HepG2 (cell line): ENCODE data around the gene ASCC3. TPM values are rescaled to one million over a fixed set of nuclear protein-coding genes. Genes with fewer than 3 reads are reported as not detected.

Experiments used
- ATAC-seq: fragments of 200-7000 bp; cut with Tn5 transposase; 3 replicates; pipeline ENCODE4 v1.9.1; 2020; ENCODE audit warnings: mild to moderate bottlenecking, moderate library complexity
- BruUV-seq: library from RNA; stranded (reverse); fragments of 400-500 nt; replicated peaks from 2 replicates; lab custom pipeline; 2021; lab: Mats Ljungman, UMichigan
- CTCF ChIA-PET: fragments of 300-600 bp; formaldehyde crosslinking; extraction: SDS; loops from one replicate; lab custom pipeline; 2021; ENCODE audit warnings: low total read pairs, inconsistent platforms, low intra/inter-chr PET ratio; lab: Yijun Ruan, JAX
- POLR2A ChIA-PET: fragments of 350-600 bp; sonication (Branson Sonifier 250); formaldehyde crosslinking; loops from one replicate; lab custom pipeline; 2020; ENCODE audit warnings: antibody characterized with exemption, inconsistent platforms; lab: Yijun Ruan, JAX
- DNase-seq: peaks from one replicate; pipeline ENCODE4 v3.0.0-alpha.2; 2015; ENCODE audit warnings: low spot score
- FAIRE-seq: peaks from 3 replicates; lab custom pipeline; 2011; peaks lifted over from hg19 to GRCh38; lab: Jason Lieb, UNC
- H2AFZ ChIP-seq: one replicate; pipeline ENCODE4 v1.6.1; 2011; ENCODE audit warnings: low read length, inconsistent platforms
- H3K27ac ChIP-seq: fragments of 300-600 bp; 3 replicates; pipeline ENCODE4 v1.8.0; 2011; ENCODE audit warnings: mixed run types, mild to moderate bottlenecking, mixed read lengths, low read length, inconsistent platforms; ENCODE audit not compliant: insufficient read depth; ENCODE audit errors: extremely low read length
- H3K27me3 ChIP-seq, 2 experiments: fragments of 200-600 bp in 1 of 2; 2 replicates in 1 of 2; 3 replicates in 1 of 2; pipeline versions ENCODE4 v1.6.0 to v1.8.0; 2011; ENCODE audit warnings: low read length in 2 of 2, mild to moderate bottlenecking in 2 of 2, moderate library complexity in 2 of 2, inconsistent platforms in 1 of 2; ENCODE audit not compliant: insufficient read depth in 2 of 2, control insufficient read depth in 1 of 2
- H3K36me3 ChIP-seq, 2 experiments: fragments of 200-600 bp in 1 of 2; replicated peaks in 1 of 2; 2 replicates in 1 of 2; 3 replicates in 1 of 2; pipeline versions ENCODE4 v1.5.1 to v1.8.0; 2011; ENCODE audit warnings: low read length in 2 of 2, inconsistent platforms in 1 of 2; ENCODE audit not compliant: insufficient read depth in 2 of 2, control insufficient read depth in 1 of 2
- H3K4me1 ChIP-seq: 2 replicates; pipeline ENCODE4 v1.5.1; 2012; ENCODE audit warnings: low read length, inconsistent platforms; ENCODE audit not compliant: insufficient read depth
- H3K4me2 ChIP-seq: 2 replicates; pipeline ENCODE4 v1.6.0; 2011; ENCODE audit warnings: low read depth, low read length, inconsistent platforms
- H3K4me3 ChIP-seq, 3 experiments: fragments of 200-600 bp in 1 of 3; sonication (generic), shearing (Covaris generic) in 1 of 3; replicated peaks in 1 of 3; 2 replicates each; pipeline ENCODE4 v1.5.1; 2011 to 2016; ENCODE audit warnings: low read length in 3 of 3, inconsistent platforms in 2 of 3, low read depth in 2 of 3, mild to moderate bottlenecking in 2 of 3, control low read depth in 1 of 3, mixed read lengths in 1 of 3; ENCODE audit not compliant: insufficient read depth in 1 of 3
- H3K79me2 ChIP-seq: one replicate; pipeline ENCODE4 v1.6.1; 2011; ENCODE audit warnings: low read length, inconsistent platforms; ENCODE audit not compliant: insufficient read depth
- H3K9ac ChIP-seq: 2 replicates; pipeline ENCODE4 v1.6.0; 2011; ENCODE audit warnings: mild to moderate bottlenecking, low read depth, low read length, inconsistent platforms; ENCODE audit not compliant: insufficient read depth
- H3K9me3 ChIP-seq: 2 replicates; pipeline ENCODE4 v1.5.1; 2012; ENCODE audit warnings: mild to moderate bottlenecking, low read length
- H4K20me1 ChIP-seq: 2 replicates; pipeline ENCODE4 v1.6.0; 2011; ENCODE audit warnings: inconsistent platforms, mild to moderate bottlenecking, low read length, moderate library complexity; ENCODE audit not compliant: insufficient read depth
- DNMT3B ChIP-seq: conservative IDR thresholded peaks from 2 replicates; pipeline ENCODE4 v1.6.1; 2016; ENCODE audit warnings: missing biosample characterization, control low read depth
- KLF9 ChIP-seq: IDR thresholded peaks from 2 replicates; pipeline ENCODE4 v1.6.1; 2016; ENCODE audit warnings: low read depth
- MEIS2 ChIP-seq: sonication (generic); formaldehyde crosslinking; IDR thresholded peaks from 2 replicates; pipeline ENCODE4 v1.9.0; 2021; ENCODE audit warnings: mild to moderate bottlenecking, missing genetic modification reagents
- ZNF180 ChIP-seq: sonication (generic); formaldehyde crosslinking; IDR thresholded peaks from 2 replicates; pipeline ENCODE4 v1.4.0; 2020; ENCODE audit warnings: low read depth, missing genetic modification reagents, borderline replicate concordance
- ZNF430 ChIP-seq: sonication (generic); formaldehyde crosslinking; IDR thresholded peaks from 2 replicates; pipeline ENCODE4 v1.9.0; 2021; ENCODE audit warnings: mild to moderate bottlenecking, missing genetic modification reagents
- ZNF510 ChIP-seq: sonication (generic); formaldehyde crosslinking; IDR thresholded peaks from 2 replicates; pipeline ENCODE4 v1.4.0; 2020; ENCODE audit warnings: low read depth, mild to moderate bottlenecking, missing genetic modification reagents
- ZNF616 ChIP-seq: sonication (generic); formaldehyde crosslinking; IDR thresholded peaks from 2 replicates; pipeline ENCODE4 v1.5.0; 2020; ENCODE audit warnings: low read depth, mild to moderate bottlenecking, missing genetic modification reagents
- ZNF780A ChIP-seq: sonication (generic); formaldehyde crosslinking; IDR thresholded peaks from 2 replicates; pipeline ENCODE4 v1.8.0; 2022; ENCODE audit warnings: mild to moderate bottlenecking, missing genetic modification reagents, moderate library complexity
- ZNF792 ChIP-seq: IDR thresholded peaks from 2 replicates; pipeline ENCODE4 v1.6.1; 2016
- WGBS: methylation state at CpG from one replicate; pipeline ENCODE4 v1.1.6; 2017; ENCODE audit warnings: low lambda C conversion rate; 5-methylcytosine and 5-hydroxymethylcytosine counted together
- in situ Hi-C: cut with HindIII; loops from 2 replicates; pipeline ENCODE4 v1.10.0; 2017; ENCODE audit warnings: low pct_unique_long_range_greater_than_20kb; ENCODE audit not compliant: extremely low pct_ligation_motif_present
- intact Hi-C: fragments of 100-400 bp; cut with micrococcal nuclease; formaldehyde crosslinking; loops from one replicate; pipeline ENCODE4 v1.10.0; 2022; ENCODE audit not compliant: unreplicated experiment
- polyA plus RNA-seq, 8 experiments: library from polyadenylated mRNA; depleted of rRNA in 3 of 8; stranded (reverse) in 7 of 8; unstranded in 1 of 8; fragments of >200 nt; fragmentation: Illumina TruSeq in 4 of 8; extraction: Trizol in 4 of 8; gene quantifications; 2 replicates each; pipeline versions ENCODE4 v1.2.1 to v1.2.3, GENCODE V29; 2011 to 2016; ENCODE audit warnings: low read depth in 4 of 8, missing spikeins in 1 of 8, mixed read lengths in 1 of 8; ENCODE audit not compliant: insufficient read depth in 1 of 8
- total RNA-seq, 5 experiments: library from RNA; depleted of rRNA; stranded (reverse); fragments of >200 nt; fragmentation: Illumina TruSeq; extraction: Trizol; gene quantifications; 2 replicates each; pipeline ENCODE4 v1.2.3, GENCODE V29; 2016; ENCODE audit warnings: low read depth in 1 of 5
- TF ChIP-seq, protein P1 (sequence below): sonication (generic); formaldehyde crosslinking; IDR thresholded peaks from 2 replicates; pipeline ENCODE4 v1.5.1; 2020; ENCODE audit warnings: missing genetic modification reagents, mild to moderate bottlenecking, borderline replicate concordance
- TF ChIP-seq, protein P2 (sequence below): sonication (generic); formaldehyde crosslinking; IDR thresholded peaks from 2 replicates; pipeline ENCODE4 v1.5.1; 2020; ENCODE audit warnings: mild to moderate bottlenecking, missing genetic modification reagents
- TF ChIP-seq, protein P3 (sequence below): fragments of 450-650 bp; IDR thresholded peaks from 2 replicates; pipeline ENCODE4 v1.6.1; 2017

ASCC3 gene
- total and polyA plus RNA-seq, 2 of the 13 experiments (the other 11 are each of a cell fraction or from before 2014, with no cell fraction given) = 23.1 to 55.7 TPM

DNA sequence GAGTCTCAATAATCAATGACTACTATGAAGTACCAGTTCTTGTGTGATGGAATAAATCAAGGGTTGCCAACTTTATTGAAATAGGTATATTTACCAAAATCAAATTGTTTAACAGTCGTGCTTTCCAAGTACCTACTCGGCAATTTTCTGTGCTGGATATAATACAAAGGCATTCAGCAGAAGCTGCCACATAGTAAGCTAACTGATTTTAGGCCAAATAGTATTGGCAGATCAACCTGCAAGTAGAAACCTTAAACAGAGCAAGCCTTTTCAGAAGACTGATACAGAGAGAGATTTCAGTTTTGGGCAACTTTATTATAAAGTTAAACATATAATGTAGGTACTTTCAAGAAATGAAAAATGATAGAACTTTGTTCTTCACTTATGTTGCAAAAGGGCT is 174.6 kb downstream of the ASCC3 start:
- intact Hi-C loops (no loop called here), in situ Hi-C loops (no loop called here)
- BruUV-seq = no TSS peak
- Histone ChIP-seq H3K4me2 (no peak overlapping the region), H3K36me3 (no peaks in the 10 kb centered on the region), H3K4me3 (no peak overlapping the region), H4K20me1 (no peaks in the 10 kb centered on the region), H3K9me3 (no peaks in the 10 kb centered on the region), H3K9ac (no peak overlapping the region), H2AFZ (no peak overlapping the region), H3K79me2 (no peaks in the 10 kb centered on the region), H3K27me3 (no peaks in the 10 kb centered on the region), H3K27ac (no peak overlapping the region), H3K4me1 (no peaks in the 10 kb centered on the region)
- FAIRE-seq = no peak
- no peak for ATAC-seq
- ChIA-PET POLR2A (no interaction called here), CTCF (no interaction called here)
- DNase-seq = no peak
- 92% methylated on average over 2 of the region's 2 CpGs for WGBS
- no peak for TF ChIP-seq ZNF180 (CRISPR knock-in tag)
- TF ChIP-seq, protein P1, sequence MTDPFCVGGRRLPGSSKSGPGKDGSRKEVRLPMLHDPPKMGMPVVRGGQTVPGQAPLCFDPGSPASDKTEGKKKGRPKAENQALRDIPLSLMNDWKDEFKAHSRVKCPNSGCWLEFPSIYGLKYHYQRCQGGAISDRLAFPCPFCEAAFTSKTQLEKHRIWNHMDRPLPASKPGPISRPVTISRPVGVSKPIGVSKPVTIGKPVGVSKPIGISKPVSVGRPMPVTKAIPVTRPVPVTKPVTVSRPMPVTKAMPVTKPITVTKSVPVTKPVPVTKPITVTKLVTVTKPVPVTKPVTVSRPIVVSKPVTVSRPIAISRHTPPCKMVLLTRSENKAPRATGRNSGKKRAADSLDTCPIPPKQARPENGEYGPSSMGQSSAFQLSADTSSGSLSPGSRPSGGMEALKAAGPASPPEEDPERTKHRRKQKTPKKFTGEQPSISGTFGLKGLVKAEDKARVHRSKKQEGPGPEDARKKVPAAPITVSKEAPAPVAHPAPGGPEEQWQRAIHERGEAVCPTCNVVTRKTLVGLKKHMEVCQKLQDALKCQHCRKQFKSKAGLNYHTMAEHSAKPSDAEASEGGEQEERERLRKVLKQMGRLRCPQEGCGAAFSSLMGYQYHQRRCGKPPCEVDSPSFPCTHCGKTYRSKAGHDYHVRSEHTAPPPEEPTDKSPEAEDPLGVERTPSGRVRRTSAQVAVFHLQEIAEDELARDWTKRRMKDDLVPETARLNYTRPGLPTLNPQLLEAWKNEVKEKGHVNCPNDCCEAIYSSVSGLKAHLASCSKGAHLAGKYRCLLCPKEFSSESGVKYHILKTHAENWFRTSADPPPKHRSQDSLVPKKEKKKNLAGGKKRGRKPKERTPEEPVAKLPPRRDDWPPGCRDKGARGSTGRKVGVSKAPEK = no peak
- no peak for TF ChIP-seq ZNF792 (CRISPR knock-in tag)
- TF ChIP-seq DNMT3B = no peak
- TF ChIP-seq ZNF430 (CRISPR knock-in tag) = no peak
- no peak for TF ChIP-seq ZNF510 (CRISPR knock-in tag)
- TF ChIP-seq MEIS2 (CRISPR knock-in tag) = no peak
- TF ChIP-seq, protein P2, sequence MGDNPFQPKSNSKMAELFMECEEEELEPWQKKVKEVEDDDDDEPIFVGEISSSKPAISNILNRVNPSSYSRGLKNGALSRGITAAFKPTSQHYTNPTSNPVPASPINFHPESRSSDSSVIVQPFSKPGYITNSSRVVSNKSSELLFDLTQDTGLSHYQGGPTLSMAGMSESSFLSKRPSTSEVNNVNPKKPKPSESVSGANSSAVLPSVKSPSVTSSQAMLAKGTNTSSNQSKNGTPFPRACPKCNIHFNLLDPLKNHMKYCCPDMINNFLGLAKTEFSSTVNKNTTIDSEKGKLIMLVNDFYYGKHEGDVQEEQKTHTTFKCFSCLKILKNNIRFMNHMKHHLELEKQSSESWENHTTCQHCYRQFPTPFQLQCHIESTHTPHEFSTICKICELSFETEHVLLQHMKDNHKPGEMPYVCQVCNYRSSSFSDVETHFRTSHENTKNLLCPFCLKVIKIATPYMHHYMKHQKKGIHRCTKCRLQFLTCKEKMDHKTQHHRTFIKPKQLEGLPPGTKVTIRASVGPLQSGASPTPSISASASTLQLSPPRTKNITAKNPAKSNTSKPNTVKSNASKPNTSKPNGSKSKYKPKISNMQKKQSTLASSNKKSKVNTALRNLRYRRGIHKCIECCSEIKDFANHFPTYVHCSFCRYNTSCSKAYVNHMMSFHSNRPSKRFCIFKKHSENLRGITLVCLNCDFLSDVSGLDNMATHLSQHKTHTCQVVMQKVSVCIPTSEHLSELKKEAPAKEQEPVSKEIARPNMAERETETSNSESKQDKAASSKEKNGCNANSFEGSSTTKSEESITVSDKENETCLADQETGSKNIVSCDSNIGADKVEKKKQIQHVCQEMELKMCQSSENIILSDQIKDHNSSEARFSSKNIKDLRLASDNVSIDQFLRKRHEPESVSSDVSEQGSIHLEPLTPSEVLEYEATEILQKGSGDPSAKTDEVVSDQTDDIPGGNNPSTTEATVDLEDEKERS (CRISPR knock-in tag) = no peak
- TF ChIP-seq ZNF616 = no peak
- TF ChIP-seq ZNF780A = no peak
- TF ChIP-seq, protein P3, sequence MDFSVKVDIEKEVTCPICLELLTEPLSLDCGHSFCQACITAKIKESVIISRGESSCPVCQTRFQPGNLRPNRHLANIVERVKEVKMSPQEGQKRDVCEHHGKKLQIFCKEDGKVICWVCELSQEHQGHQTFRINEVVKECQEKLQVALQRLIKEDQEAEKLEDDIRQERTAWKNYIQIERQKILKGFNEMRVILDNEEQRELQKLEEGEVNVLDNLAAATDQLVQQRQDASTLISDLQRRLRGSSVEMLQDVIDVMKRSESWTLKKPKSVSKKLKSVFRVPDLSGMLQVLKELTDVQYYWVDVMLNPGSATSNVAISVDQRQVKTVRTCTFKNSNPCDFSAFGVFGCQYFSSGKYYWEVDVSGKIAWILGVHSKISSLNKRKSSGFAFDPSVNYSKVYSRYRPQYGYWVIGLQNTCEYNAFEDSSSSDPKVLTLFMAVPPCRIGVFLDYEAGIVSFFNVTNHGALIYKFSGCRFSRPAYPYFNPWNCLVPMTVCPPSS = no peak
- TF ChIP-seq KLF9 (CRISPR knock-in tag) = no peak
